ENCODE results near the gene PRPF40A. TPM values are rescaled to one million over a fixed set of nuclear protein-coding genes. Genes with fewer than 3 reads are reported as not detected.

PRPF40A gene
- total RNA-seq, 1 donor from 2014 or later, result 132 TPM

GRCh38 chr2:152620985-152621384, 96.3 kb downstream of the PRPF40A start:
- no peak for DNase-seq (ENCODE audit: low read depth)
- no peak for TF ChIP-seq CTCF (conservative IDR thresholded peaks at IDR 0.05; ENCODE audit: low read depth, low read length)
- no peak overlapping the region for H3K4me3 ChIP-seq (ENCODE audit: low read depth, low read length)

GRCh38 chr2:152620208-152620607, 97.1 kb downstream of the PRPF40A start:
- no peak overlapping the region for H3K4me3 ChIP-seq (ENCODE audit: low read depth, low read length)
- no peak for TF ChIP-seq CTCF (conservative IDR thresholded peaks at IDR 0.05; ENCODE audit: low read depth, low read length)
- DNase-seq (ENCODE audit: low read depth), result no peak

- TF ChIP-seq CTCF (conservative IDR thresholded peaks at IDR 0.05; ENCODE audit: low read depth, low read length), result no peak
- DNase-seq (ENCODE audit: low read depth), result no peak
- H3K4me3 ChIP-seq (ENCODE audit: low read depth, low read length), result no peak overlapping the region
Observed at GRCh38 chr2:152618193-152618564, 99.1 kb downstream of the PRPF40A start.

- H3K4me3 ChIP-seq (ENCODE audit: low read depth, low read length), result no peak overlapping the region
- TF ChIP-seq CTCF (conservative IDR thresholded peaks at IDR 0.05; ENCODE audit: low read depth, low read length), result no peak
- no peak for DNase-seq (ENCODE audit: low read depth)
Observed at GRCh38 chr2:152617456-152618192, 99.6 kb downstream of the PRPF40A start.

- TF ChIP-seq CTCF (conservative IDR thresholded peaks at IDR 0.05; ENCODE audit: low read depth, low read length), result no peak
- DNase-seq (ENCODE audit: low read depth), result no peak
Observed at GRCh38 chr2:152615177-152615576, 102.1 kb downstream of the PRPF40A start.

GRCh38 chr2:152613235-152613634, 104.0 kb downstream of the PRPF40A start:
- DNase-seq (ENCODE audit: low read depth), result no peak
- no peak for TF ChIP-seq CTCF (conservative IDR thresholded peaks at IDR 0.05; ENCODE audit: low read depth, low read length)
- no peak overlapping the region for H3K4me3 ChIP-seq (ENCODE audit: low read depth, low read length)

More at GRCh38 chr2:152615177-152615576, 102.1 kb downstream of the PRPF40A start:
- H3K4me3 ChIP-seq (ENCODE audit: low read depth, low read length), result no peak overlapping the region
